Stomach (tissue), 9 donors: ENCODE results near the gene KRT6C. TPM values are rescaled to one million over a fixed set of nuclear protein-coding genes. Genes with fewer than 3 reads are reported as not detected.

Experiments used
- DNase-seq, 2 donors: peaks; one replicate each; pipeline versions ENCODE4 v3.0.0 to v3.0.0-alpha.2; 2013 to 2019
- H3K27ac ChIP-seq, 5 donors: fragments of 200-600 bp in 4 of 5; sonication (generic) in 4 of 5; one replicate each; pipeline ENCODE4 v1.5.1; 2013 to 2019; ENCODE audit warnings: mild to moderate bottlenecking in 1 of 5, moderate library complexity in 1 of 5
- H3K27me3 ChIP-seq, 3 donors: fragments of 200-600 bp; sonication (generic); one replicate each; pipeline ENCODE4 v1.5.1; 2017 to 2019; ENCODE audit warnings: mixed run types in 1 of 3
- H3K36me3 ChIP-seq, 4 donors: fragments of 200-600 bp; sonication (generic); 1 replicate in 3 of 4; 2 replicates in 1 of 4; pipeline ENCODE4 v1.5.1; 2016 to 2019
- H3K4me1 ChIP-seq, 4 donors: fragments of 200-600 bp; sonication (generic); one replicate each; pipeline ENCODE4 v1.5.1; 2016 to 2019
- H3K4me3 ChIP-seq, 4 donors: fragments of 200-600 bp; sonication (generic) in 3 of 4; one replicate each; pipeline ENCODE4 v1.5.1; 2016 to 2019; ENCODE audit warnings: mild to moderate bottlenecking in 1 of 4
- H3K9me3 ChIP-seq, 4 donors: fragments of 200-600 bp; sonication (generic); one replicate each; pipeline ENCODE4 v1.5.1; 2016 to 2019
- CTCF ChIP-seq, 7 experiments: fragments of 450-650 bp in 4 of 7; fragments of 200-600 bp in 3 of 7; sonication (generic) in 3 of 7; IDR thresholded peaks; one replicate each; pipeline ENCODE4 v1.5.1; 2016 to 2019; ENCODE audit warnings: antibody characterized with exemption in 7 of 7, control low read depth in 2 of 7, mild to moderate bottlenecking in 1 of 7
- EP300 ChIP-seq: sonication (generic); formaldehyde crosslinking; IDR thresholded peaks from one replicate; pipeline ENCODE4 v1.6.1; 2017; ENCODE audit warnings: antibody characterized with exemption
- POLR2A ChIP-seq, 4 donors: fragments of 450-650 bp; IDR thresholded peaks; one replicate each; pipeline ENCODE4 v1.6.1; 2016; ENCODE audit warnings: antibody characterized with exemption in 4 of 4, control low read depth in 2 of 4, mild to moderate bottlenecking in 1 of 4, moderate library complexity in 1 of 4
- POLR2AphosphoS5 ChIP-seq, 3 donors: sonication (generic); formaldehyde crosslinking; IDR thresholded peaks; one replicate each; pipeline ENCODE4 v1.6.1; 2016; ENCODE audit warnings: antibody characterized with exemption in 3 of 3
- WGBS, 5 donors: extraction: QIAGEN DNeasy Blood & Tissue Kit in 3 of 5; methylation state at CpG; one replicate each; pipeline versions ENCODE4 v1.1.5 to v1.1.7; 2013 to 2018; 5-methylcytosine and 5-hydroxymethylcytosine counted together
- intact Hi-C: fragments of 100-400 bp; cut with DNase I; formaldehyde crosslinking; loops from one replicate; pipeline ENCODE4 v1.15.1; 2023; ENCODE audit warnings: low total_unique reads
- polyA plus RNA-seq, 3 donors: library from polyadenylated mRNA; stranded (reverse); fragments of 200-250 nt; gene quantifications; one replicate each; pipeline ENCODE4 v1.2.3, GENCODE V29; 2013
- total RNA-seq, 5 donors: library from RNA; depleted of rRNA; stranded (reverse); fragments of >200 nt; gene quantifications; one replicate each; pipeline versions ENCODE4 v1.1.0 to v1.2.3, GENCODE V29; 2014 to 2016
- donor health status: healthy with polysubstance abuse.
- donor health status: Bipolar disorder and iron deficiency.
- donor health status: healthy.

KRT6C gene
- total and polyA plus RNA-seq, 8 donors = 0.31 to 12.4 (median 0.43) TPM; not detected in 5

GRCh38 chr12:52517005-52517835 lies 43.6 kb upstream of the KRT6C start:
- peaks cover 0 to 16% (median 3%) of the 10 kb centered on the region in 4 donors for H3K4me1 ChIP-seq
- TF ChIP-seq EP300 (no peak), CTCF (IDR thresholded peaks at IDR 0.05) (no peak), POLR2AphosphoS5 (IDR thresholded peaks at IDR 0.05) (no peak), POLR2A (IDR thresholded peaks at IDR 0.05) (no peak)
- intact Hi-C loops = no loop called here
- H3K27ac ChIP-seq = no peak overlapping the region
- 86 to 94% (median 92%) methylated on average over 12 to 14 of the region's 14 CpGs for WGBS, 5 donors
- no peak overlapping the region for H3K4me3 ChIP-seq
- no peak for DNase-seq
- H3K27me3 ChIP-seq = peaks cover 0 to 17% (median 0%) of the 10 kb centered on the region in 3 donors
- H3K9me3 ChIP-seq = no peaks in the 10 kb centered on the region
- H3K36me3 ChIP-seq = no peaks in the 10 kb centered on the region

GRCh38 chr12:52515927-52516831 lies 42.6 kb upstream of the KRT6C start:
- no peak overlapping the region for H3K27ac ChIP-seq

DNA sequence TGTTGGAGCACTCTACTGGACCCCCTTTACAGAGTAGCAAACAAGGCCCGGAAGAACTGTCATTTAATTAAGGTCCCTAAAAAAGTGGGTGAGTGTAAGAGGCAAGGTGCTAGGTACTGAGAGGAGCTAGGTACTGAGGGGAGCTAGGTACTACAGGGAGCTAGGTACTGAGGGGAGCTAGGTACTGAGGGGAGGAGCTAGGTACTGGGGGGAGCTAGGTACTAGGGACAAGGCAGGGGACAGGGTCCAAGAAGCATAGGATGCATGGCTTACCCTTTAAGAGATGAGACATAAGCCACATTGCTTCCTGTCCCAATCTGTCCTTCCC lies 41.7 kb upstream of the KRT6C start:
- no peaks in the 10 kb centered on the region for H3K36me3 ChIP-seq
- peaks cover 0 to 5% (median 0%) of the 10 kb centered on the region in 4 donors for H3K9me3 ChIP-seq
- H3K4me3 ChIP-seq = no peak overlapping the region
- peaks cover 0 to 16% (median 0%) of the 10 kb centered on the region in 4 donors for H3K4me1 ChIP-seq
- intact Hi-C loops = no loop called here
- DNase-seq = no peak
- TF ChIP-seq EP300 (no peak), CTCF (IDR thresholded peaks at IDR 0.05) (no peak), POLR2A (IDR thresholded peaks at IDR 0.05) (no peak), POLR2AphosphoS5 (IDR thresholded peaks at IDR 0.05) (no peak)
- no peak overlapping the region for H3K27ac ChIP-seq
- H3K27me3 ChIP-seq = peaks cover 0 to 12% (median 0%) of the 10 kb centered on the region in 3 donors
- 87 to 98% (median 92%) methylated on average over 1 of the region's 1 CpG for WGBS, 5 donors

More at GRCh38 chr12:52515927-52516831, 42.6 kb upstream of the KRT6C start:
- 78 to 82% (median 81%) methylated on average over 15 of the region's 15 CpGs for WGBS, 5 donors
- H3K4me1 ChIP-seq = peaks cover 0 to 16% (median under 1%) of the 10 kb centered on the region in 4 donors
- peak in 1 of 2 donors; percentile 28 for DNase-seq
- peaks cover 0 to 16% (median 0%) of the 10 kb centered on the region in 3 donors for H3K27me3 ChIP-seq
- no peaks in the 10 kb centered on the region for H3K36me3 ChIP-seq
- intact Hi-C loops = no loop called here
- TF ChIP-seq POLR2AphosphoS5 (IDR thresholded peaks at IDR 0.05) = no peak
- no peak for TF ChIP-seq CTCF (IDR thresholded peaks at IDR 0.05)
- H3K4me3 ChIP-seq = no peak overlapping the region
- H3K9me3 ChIP-seq = peaks cover 0 to 3% (median 0%) of the 10 kb centered on the region in 4 donors
